Esophagus squamous epithelium (tissue), 4 donors: ENCODE data around the gene TRA2B.

Experiments
- CTCF ChIP-seq, 6 experiments: fragments of 450-650 bp in 4 of 6; fragments of 200-600 bp in 2 of 6; sonication (generic) in 2 of 6; IDR thresholded peaks; one replicate each; pipeline ENCODE4 v1.5.1; 2016 to 2019; ENCODE audit warnings: antibody characterized with exemption in 6 of 6, mild to moderate bottlenecking in 4 of 6, moderate library complexity in 4 of 6
- POLR2A ChIP-seq, 4 donors: fragments of 450-650 bp; IDR thresholded peaks; one replicate each; pipeline ENCODE4 v1.6.1; 2017; ENCODE audit warnings: antibody characterized with exemption in 4 of 4, mild to moderate bottlenecking in 4 of 4, moderate library complexity in 3 of 4

GRCh38 chr3:185960522-185961288, 22.9 kb upstream of the TRA2B start:
- TF ChIP-seq CTCF (IDR thresholded peaks at IDR 0.05): no peak
- no peak for TF ChIP-seq POLR2A (IDR thresholded peaks at IDR 0.05)
